ENCODE results near the gene CARD11. TPM values are rescaled to one million over a fixed set of nuclear protein-coding genes. Genes with fewer than 3 reads are reported as not detected.

The CARD11 gene
- total and polyA plus RNA-seq, 2 of the 13 experiments (the other 11 are each of a cell fraction or from before 2014, with no cell fraction given), result 0.04 TPM; not detected in 1

DNA sequence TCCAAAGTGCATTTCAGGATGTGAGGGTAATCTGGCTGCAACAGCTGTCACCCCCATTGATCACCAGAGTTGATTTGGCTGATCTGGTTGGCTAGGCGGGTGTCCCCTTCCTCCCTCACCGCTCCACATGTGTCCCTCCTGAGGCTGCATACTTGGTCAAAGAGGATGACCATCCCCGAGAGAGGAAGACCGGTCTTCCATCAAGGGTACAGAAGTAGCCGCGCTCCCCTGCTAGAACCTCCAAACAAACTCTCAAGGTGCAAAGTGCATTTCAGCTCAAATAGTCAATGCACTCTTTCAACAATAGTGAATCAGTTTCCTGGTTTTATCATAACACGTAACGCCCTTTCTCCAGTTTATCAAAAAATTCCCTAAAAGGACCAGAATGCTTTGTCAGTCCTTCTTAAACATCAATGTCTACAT, 44.6 kb downstream of the CARD11 start (continued):
- TF ChIP-seq ZNF850 (CRISPR knock-in tag; conservative IDR thresholded peaks at IDR 0.05) (0 out of 2 replicates have a peak, but pooled peaks have one; percentile 34), ZBTB20 (CRISPR knock-in tag; IDR thresholded peaks at IDR 0.05; ENCODE audit: borderline replicate concordance, low read depth) (no peak), ZFP82 (CRISPR knock-in tag; IDR thresholded peaks at IDR 0.05; ENCODE audit: borderline replicate concordance) (peak; percentile 71; the same call in 1 of the 2 replicates), ZNF331 (CRISPR knock-in tag; IDR thresholded peaks at IDR 0.05) (0 out of 2 replicates have a peak, but pooled peaks have one; percentile 23), TEAD3 (CRISPR knock-in tag; optimal IDR thresholded peaks at IDR 0.05; ENCODE audit: borderline replicate concordance) (peak; percentile 63), FOXA3 (CRISPR knock-in tag; IDR thresholded peaks at IDR 0.05) (peak; percentile 35), SRF (IDR thresholded peaks at IDR 0.05; ENCODE audit: low read depth, low read length) (no peak), NCOR1 (IDR thresholded peaks at IDR 0.05; ENCODE audit: borderline replicate concordance, low read length) (0 out of 2 replicates have a peak, but pooled peaks have one; percentile 34), ELF1 (CRISPR knock-in tag; IDR thresholded peaks at IDR 0.05) (peak; percentile 10; the same call in 1 of the 2 replicates), MIER3 (CRISPR knock-in tag; IDR thresholded peaks at IDR 0.05; ENCODE audit: borderline replicate concordance) (0 out of 2 replicates have a peak, but pooled peaks have one; percentile 23), EP300 (IDR thresholded peaks at IDR 0.05; ENCODE audit: low read depth in 2 of 2, low read length in 2 of 2) (peak in 1 of 2 experiments; percentile 55; a peak in 2 of 4 replicates), EP300 (CRISPR knock-in tag; IDR thresholded peaks at IDR 0.05; ENCODE audit: borderline replicate concordance) (no peak), CENPX (CRISPR knock-in tag; IDR thresholded peaks at IDR 0.05) (no peak), GATAD2A (CRISPR knock-in tag; IDR thresholded peaks at IDR 0.05) (peak; percentile 39; the same call in 1 of the 2 replicates), EHMT2 (IDR thresholded peaks at IDR 0.05; ENCODE audit: borderline replicate concordance, low read depth, low read length) (peak; percentile 86; the same call in 1 of the 2 replicates), RFX3 (CRISPR knock-in tag; IDR thresholded peaks at IDR 0.05) (no peak), FOSL2 (CRISPR knock-in tag; IDR thresholded peaks at IDR 0.05) (peak; percentile 41), KMT2B (CRISPR knock-in tag; IDR thresholded peaks at IDR 0.05) (no peak), KDM6A (CRISPR knock-in tag; IDR thresholded peaks at IDR 0.05; ENCODE audit: low read depth) (peak; percentile 66), SAP130 (CRISPR knock-in tag; IDR thresholded peaks at IDR 0.05; ENCODE audit: low read depth) (0 out of 2 replicates have a peak, but pooled peaks have one; percentile 10), BCL6 (CRISPR knock-in tag; IDR thresholded peaks at IDR 0.05) (peak; percentile 33; the same call in 1 of the 2 replicates)
- TF ChIP-seq, protein P1, sequence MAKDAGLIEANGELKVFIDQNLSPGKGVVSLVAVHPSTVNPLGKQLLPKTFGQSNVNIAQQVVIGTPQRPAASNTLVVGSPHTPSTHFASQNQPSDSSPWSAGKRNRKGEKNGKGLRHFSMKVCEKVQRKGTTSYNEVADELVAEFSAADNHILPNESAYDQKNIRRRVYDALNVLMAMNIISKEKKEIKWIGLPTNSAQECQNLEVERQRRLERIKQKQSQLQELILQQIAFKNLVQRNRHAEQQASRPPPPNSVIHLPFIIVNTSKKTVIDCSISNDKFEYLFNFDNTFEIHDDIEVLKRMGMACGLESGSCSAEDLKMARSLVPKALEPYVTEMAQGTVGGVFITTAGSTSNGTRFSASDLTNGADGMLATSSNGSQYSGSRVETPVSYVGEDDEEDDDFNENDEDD (CRISPR knock-in tag; IDR thresholded peaks at IDR 0.05; ENCODE audit: borderline replicate concordance), result peak; percentile 11; the same call in 1 of the 2 replicates
- TF ChIP-seq, protein P2, sequence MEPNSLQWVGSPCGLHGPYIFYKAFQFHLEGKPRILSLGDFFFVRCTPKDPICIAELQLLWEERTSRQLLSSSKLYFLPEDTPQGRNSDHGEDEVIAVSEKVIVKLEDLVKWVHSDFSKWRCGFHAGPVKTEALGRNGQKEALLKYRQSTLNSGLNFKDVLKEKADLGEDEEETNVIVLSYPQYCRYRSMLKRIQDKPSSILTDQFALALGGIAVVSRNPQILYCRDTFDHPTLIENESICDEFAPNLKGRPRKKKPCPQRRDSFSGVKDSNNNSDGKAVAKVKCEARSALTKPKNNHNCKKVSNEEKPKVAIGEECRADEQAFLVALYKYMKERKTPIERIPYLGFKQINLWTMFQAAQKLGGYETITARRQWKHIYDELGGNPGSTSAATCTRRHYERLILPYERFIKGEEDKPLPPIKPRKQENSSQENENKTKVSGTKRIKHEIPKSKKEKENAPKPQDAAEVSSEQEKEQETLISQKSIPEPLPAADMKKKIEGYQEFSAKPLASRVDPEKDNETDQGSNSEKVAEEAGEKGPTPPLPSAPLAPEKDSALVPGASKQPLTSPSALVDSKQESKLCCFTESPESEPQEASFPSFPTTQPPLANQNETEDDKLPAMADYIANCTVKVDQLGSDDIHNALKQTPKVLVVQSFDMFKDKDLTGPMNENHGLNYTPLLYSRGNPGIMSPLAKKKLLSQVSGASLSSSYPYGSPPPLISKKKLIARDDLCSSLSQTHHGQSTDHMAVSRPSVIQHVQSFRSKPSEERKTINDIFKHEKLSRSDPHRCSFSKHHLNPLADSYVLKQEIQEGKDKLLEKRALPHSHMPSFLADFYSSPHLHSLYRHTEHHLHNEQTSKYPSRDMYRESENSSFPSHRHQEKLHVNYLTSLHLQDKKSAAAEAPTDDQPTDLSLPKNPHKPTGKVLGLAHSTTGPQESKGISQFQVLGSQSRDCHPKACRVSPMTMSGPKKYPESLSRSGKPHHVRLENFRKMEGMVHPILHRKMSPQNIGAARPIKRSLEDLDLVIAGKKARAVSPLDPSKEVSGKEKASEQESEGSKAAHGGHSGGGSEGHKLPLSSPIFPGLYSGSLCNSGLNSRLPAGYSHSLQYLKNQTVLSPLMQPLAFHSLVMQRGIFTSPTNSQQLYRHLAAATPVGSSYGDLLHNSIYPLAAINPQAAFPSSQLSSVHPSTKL (CRISPR knock-in tag; IDR thresholded peaks at IDR 0.05), result peak; percentile 59
- TF ChIP-seq, protein P3, sequence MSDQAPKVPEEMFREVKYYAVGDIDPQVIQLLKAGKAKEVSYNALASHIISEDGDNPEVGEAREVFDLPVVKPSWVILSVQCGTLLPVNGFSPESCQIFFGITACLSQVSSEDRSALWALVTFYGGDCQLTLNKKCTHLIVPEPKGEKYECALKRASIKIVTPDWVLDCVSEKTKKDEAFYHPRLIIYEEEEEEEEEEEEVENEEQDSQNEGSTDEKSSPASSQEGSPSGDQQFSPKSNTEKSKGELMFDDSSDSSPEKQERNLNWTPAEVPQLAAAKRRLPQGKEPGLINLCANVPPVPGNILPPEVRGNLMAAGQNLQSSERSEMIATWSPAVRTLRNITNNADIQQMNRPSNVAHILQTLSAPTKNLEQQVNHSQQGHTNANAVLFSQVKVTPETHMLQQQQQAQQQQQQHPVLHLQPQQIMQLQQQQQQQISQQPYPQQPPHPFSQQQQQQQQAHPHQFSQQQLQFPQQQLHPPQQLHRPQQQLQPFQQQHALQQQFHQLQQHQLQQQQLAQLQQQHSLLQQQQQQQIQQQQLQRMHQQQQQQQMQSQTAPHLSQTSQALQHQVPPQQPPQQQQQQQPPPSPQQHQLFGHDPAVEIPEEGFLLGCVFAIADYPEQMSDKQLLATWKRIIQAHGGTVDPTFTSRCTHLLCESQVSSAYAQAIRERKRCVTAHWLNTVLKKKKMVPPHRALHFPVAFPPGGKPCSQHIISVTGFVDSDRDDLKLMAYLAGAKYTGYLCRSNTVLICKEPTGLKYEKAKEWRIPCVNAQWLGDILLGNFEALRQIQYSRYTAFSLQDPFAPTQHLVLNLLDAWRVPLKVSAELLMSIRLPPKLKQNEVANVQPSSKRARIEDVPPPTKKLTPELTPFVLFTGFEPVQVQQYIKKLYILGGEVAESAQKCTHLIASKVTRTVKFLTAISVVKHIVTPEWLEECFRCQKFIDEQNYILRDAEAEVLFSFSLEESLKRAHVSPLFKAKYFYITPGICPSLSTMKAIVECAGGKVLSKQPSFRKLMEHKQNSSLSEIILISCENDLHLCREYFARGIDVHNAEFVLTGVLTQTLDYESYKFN (CRISPR knock-in tag; conservative IDR thresholded peaks at IDR 0.05), result peak; percentile 60
